ENCODE results near the gene SPEN. TPM values are rescaled to one million over a fixed set of nuclear protein-coding genes. Genes with fewer than 3 reads are reported as not detected.

Gene SPEN
- total and polyA plus RNA-seq, 2 of the 4 experiments (the other 2 are of a cell fraction): 7.6 to 15.8 TPM

- Histone ChIP-seq H3K9ac (ENCODE audit: low read depth, low read length) (no peak overlapping the region), H4K8ac (ENCODE audit: low read depth in 2 of 2, low read length in 2 of 2) (no peak overlapping the region; a peak in 1 of 4 replicates), H3K27me3 (ENCODE audit: control insufficient read depth, insufficient read depth, low read length) (no peaks in the 10 kb centered on the region), H2AK5ac (ENCODE audit: low read depth, low read length) (no peak overlapping the region), H3K23ac (ENCODE audit: low read depth, low read length) (peak overlapping the region; percentile 65; the same call in 1 of the 2 replicates), H2AK9ac (replicated peaks; ENCODE audit: low read depth, low read length, poor library complexity) (no peak overlapping the region), H2BK5ac (ENCODE audit: low read depth, low read length, poor library complexity, severe bottlenecking) (peak overlapping the region; percentile 48), H4K5ac (ENCODE audit: low read depth, low read length) (no peak overlapping the region), H3K4me2 (ENCODE audit: low read depth, low read length) (no peak overlapping the region), H3K4ac (ENCODE audit: low read depth, low read length) (no peak overlapping the region), H3K27ac (ENCODE audit: insufficient read depth, low read length) (no peak overlapping the region), H3K56ac (ENCODE audit: extremely low read depth, insufficient read depth, low read length) (no peak overlapping the region), H2AFZ (replicated peaks; ENCODE audit: low read length, poor library complexity) (no peak overlapping the region), H3K9me1 (ENCODE audit: insufficient read depth, low read length) (peaks cover 6% of the 10 kb centered on the region), H2BK20ac (ENCODE audit: low read depth, low read length) (no peak overlapping the region), H4K91ac (ENCODE audit: insufficient read depth, low read depth, low read length) (no peak overlapping the region), H3K4me3 (ENCODE audit: insufficient read depth, low read depth, low read length) (no peak overlapping the region), H2BK15ac (ENCODE audit: low read depth, low read length) (no peak overlapping the region), H3K14ac (replicated peaks; ENCODE audit: low read depth, low read length) (no peak overlapping the region), H2BK120ac (ENCODE audit: low read depth, low read length) (0 out of 2 replicates have a peak overlapping the region, but pooled peaks have one; percentile 61), H4K20me1 (ENCODE audit: insufficient read depth, low read length) (no peaks in the 10 kb centered on the region), H3K4me1 (ENCODE audit: control insufficient read depth, insufficient read depth, low read length) (peaks cover 7% of the 10 kb centered on the region), H3K9me3 (ENCODE audit: control insufficient read depth, insufficient read depth, low read length) (no peaks in the 10 kb centered on the region), H3K36me3 (ENCODE audit: control insufficient read depth, insufficient read depth, low read length) (peaks cover 3% of the 10 kb centered on the region; the same call in 1 of the 2 replicates), H3K79me1 (ENCODE audit: low read depth in 1 of 2, low read length in 2 of 2) (peaks cover 27 to 71% of the 10 kb centered on the region in 2 experiments), H3K18ac (ENCODE audit: low read depth, low read length) (no peak overlapping the region)
- ChIA-PET POLR2A (ENCODE audit: unreplicated experiment) (no interaction called here), CTCF (interaction anchor here (0.7 to 1.1 kb wide), 2 partner anchors 14 to 37 kb away, joined by 3 to 4 read pairs; no protein-coding TSS in a partner anchor)
- DNase-seq (no peak), ATAC-seq (ENCODE audit: low read depth) (no peak)
- dilution Hi-C loops (cut with HindIII; ENCODE audit: low sequenced_read_pairs, unreplicated experiment): no loop called here
- no TSS peak for BruUV-seq (replicated peaks)
- no peak for TF ChIP-seq RFX5 (IDR thresholded peaks at IDR 0.05; ENCODE audit: low read depth, low read length)
- no peak for TF ChIP-seq RAD21 (IDR thresholded peaks at IDR 0.05; ENCODE audit: low read length)
- TF ChIP-seq NFE2L2 (IDR thresholded peaks at IDR 0.05; ENCODE audit: low read depth, low read length): no peak
- no peak for TF ChIP-seq BHLHE40 (IDR thresholded peaks at IDR 0.05; ENCODE audit: low read depth, low read length)
- TF ChIP-seq ELK1 (IDR thresholded peaks at IDR 0.05; ENCODE audit: borderline replicate concordance, low read depth, low read length): no peak
- no peak for TF ChIP-seq SMC3 (IDR thresholded peaks at IDR 0.05; ENCODE audit: low read depth, low read length)
- TF ChIP-seq FOS (IDR thresholded peaks at IDR 0.05; ENCODE audit: low read depth, low read length): no peak
- no peak for TF ChIP-seq MXI1 (IDR thresholded peaks at IDR 0.05; ENCODE audit: borderline replicate concordance, low read depth, low read length)
- TF ChIP-seq POLR2A (IDR thresholded peaks at IDR 0.05; ENCODE audit: low read depth, low read length): no peak
- TF ChIP-seq MAZ (IDR thresholded peaks at IDR 0.05; ENCODE audit: borderline replicate concordance, low read depth, low read length): no peak
- in situ Hi-C loops (cut with MboI; ENCODE audit: low sequenced_read_pairs): no loop called here
- intact Hi-C loops (cut with micrococcal nuclease): no loop called here
Measured at GRCh38 chr1:15895233-15895632, 47.7 kb downstream of the SPEN start.
